ENCODE measurements around the gene TNRC18.
"Not testable (repeated sequence)": the region's sequence is repeated elsewhere in the genome, so short reads cannot be mapped to it uniquely, and the experiment has no call there.

TNRC18 gene

DNA sequence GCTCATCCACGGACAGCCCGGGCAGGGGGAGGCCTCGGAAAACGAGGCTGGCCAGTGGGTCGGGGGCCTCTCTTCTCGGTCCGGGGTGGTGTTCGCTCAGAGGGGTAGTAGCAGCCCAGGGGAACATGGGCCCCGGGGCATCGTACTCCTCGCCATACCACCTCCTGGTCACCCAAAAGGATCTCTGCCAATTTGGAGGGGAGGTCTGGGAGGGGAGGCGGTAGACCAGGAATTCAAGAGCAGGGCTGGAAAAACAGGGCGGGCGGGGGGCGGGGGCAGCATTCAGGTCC is 73.5 kb downstream of the TNRC18 start:
- DNase-seq (ENCODE audit: low spot score) = no peak

DNA sequence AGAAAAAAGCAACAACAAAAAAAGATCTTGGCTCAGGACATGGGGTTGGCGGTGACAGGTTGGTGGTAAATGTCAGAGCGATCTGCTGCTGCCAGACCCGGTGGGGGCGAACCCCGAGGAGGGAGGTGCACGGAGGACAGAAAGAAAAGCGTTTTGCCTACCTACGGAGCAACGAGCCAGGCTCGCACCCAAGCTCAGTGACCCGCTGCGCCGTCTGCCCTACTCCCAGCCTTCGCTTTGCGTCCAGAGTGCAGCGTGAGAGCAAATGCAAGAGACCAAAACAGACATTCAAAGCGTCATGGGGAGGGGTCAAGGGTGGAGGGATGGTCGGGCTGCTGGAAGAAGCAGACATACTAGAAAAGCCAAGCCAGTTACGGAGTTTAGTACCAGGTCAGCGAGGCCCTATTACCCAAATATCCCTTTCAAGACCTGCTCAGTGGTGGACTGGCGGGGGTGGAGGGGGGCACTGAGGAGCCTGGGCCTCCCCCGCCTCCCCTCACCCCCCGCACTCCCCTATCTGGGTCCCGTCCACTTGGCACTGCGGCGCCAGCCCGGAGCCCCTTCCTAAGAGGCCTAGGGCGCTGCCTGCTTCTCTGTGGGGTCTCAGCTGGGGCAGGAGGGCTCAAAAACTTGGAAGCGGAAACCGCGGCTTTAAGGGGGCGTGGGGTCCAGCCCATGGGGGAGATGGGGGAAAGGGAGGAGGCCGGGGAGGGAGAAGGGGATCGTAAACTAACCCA is 74.0 kb downstream of the TNRC18 start:
- no peak for DNase-seq (ENCODE audit: low spot score)

- DNase-seq (ENCODE audit: low spot score) = no peak
Measured at GRCh38 chr7:5349005-5349380, 74.6 kb downstream of the TNRC18 start.

DNA sequence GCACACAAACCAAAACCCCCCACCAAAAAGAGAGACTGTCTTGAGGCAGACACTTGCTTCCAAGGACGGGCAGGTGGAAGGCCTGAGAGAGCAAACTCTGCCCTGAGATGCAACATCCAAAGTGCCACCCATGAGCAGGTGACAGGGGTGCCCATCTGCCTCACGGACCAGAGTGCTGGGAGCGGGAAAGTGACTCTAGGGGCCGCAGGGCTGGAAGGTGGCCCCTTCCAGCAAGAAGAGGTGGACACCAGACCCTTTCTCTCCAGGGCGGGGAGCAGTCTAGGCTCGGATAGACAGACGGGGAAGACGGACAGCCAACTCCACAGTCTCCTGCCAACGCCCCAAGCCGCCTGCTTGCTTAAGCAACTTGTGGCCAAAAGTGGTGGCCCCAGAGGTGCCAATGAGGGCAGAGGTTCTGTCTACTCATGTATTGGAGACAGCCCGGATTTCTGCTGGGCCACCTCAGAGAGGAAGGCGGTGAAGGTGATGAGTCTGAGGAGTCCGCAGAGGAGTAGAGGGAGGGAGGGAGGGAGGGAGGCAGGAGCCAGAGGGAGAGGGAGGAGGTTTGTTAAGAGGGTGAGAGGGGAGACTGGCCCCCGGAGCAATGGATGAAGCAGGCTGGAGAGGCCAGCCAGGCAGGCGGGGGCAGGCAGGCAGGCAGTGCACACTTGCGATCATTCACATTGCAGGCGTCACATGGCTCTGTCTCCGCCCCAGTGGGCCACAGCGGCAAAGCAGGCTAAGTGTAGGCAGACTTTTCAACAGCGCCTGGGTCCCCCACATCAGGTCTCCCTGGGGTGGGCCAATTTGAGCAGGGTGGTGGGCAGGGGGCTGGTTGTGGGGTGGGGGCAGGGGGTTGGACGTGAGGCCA is 75.3 kb downstream of the TNRC18 start:
- DNase-seq (ENCODE audit: low spot score) = no peak

DNA sequence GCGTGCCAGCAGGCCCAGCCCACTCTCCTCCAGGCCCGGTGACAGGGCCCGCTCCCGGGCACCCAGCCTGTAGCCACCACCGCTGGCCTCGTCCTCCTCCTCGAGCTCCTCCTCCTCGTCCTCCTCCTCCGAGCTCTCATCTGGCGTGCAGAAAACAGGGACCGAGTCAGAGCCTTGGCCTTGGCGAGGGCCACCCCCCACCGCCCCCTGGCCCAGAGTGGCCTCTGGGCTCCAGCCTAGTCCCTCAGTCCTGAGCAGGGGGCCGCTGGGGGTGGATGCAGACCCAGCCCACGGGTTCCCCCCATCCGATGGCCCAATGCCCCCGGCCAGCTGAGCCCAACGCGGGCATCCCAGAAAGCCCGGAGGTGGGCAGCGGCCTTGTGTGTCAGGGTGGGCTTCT is 78.0 kb downstream of the TNRC18 start:
- DNase-seq (ENCODE audit: low spot score) = no peak

- DNase-seq (ENCODE audit: low spot score) = no peak
Measured at GRCh38 chr7:5345171-5345570, 78.5 kb downstream of the TNRC18 start.

DNA sequence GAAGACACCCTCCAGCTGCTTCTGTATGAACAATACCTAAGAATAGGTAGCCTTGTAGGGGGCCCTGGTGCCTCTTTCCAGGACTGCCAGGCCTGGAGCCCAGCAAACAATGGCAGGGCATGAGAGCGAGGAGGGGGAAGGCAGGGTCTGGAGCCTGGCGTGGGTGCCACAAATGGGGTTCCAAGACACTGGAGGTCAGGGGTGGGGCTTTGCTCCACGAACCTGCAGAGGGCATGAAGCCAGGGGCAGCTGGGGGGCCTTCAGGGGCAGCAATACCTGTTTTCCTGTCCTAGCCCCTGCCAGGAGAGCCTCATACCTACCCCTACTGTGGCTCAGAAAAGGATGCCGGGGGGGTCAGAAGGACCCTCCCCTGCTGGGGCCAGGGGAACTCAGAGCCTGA is 79.3 kb downstream of the TNRC18 start:
- DNase-seq (ENCODE audit: low spot score) = no peak

DNA sequence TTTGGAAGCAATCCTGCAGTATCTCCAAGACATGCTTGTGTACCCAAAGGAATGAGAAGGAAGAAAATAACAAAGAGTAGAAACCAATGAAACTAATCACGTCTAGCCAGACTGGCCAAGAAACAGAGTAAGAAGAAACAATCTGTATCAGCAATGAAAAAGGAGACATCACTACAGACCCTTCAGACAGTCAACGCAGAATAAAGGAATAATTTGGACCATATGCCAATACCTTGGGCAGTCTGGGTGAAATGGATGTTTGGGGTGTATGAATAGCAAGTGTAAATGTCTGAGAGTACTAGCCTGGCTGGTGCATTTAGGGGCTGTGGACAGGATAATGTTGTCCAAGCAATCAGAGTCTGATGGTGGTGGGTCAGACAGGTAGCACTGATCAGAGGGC is 79.8 kb downstream of the TNRC18 start:
- no peak for DNase-seq (ENCODE audit: low spot score)

GRCh38 chr7:5342631-5343030 is 81.0 kb downstream of the TNRC18 start:
- no peak for DNase-seq (ENCODE audit: low spot score)

DNA sequence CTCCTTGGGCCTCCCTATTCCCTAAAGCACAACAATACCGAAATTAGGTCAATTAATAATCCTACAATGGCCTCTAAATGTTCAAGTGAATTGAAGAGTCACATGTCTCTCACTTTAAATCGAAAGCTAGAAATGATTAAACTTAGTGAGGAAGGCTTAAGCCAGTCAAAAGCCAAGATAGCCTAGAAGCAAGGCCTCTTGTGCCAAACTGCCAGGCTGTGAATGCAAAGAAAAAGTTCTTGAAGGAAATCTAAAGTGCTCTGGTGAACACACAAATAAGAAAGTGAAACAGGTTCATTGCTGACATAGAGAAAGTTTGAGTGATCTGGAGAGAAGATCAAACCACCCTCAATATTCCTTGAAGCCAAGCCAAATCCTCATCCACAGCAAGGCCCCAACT is 83.7 kb downstream of the TNRC18 start:
- no peak for DNase-seq (ENCODE audit: low spot score)

- DNase-seq (ENCODE audit: low spot score) = no peak
Measured at GRCh38 chr7:5337047-5337446, 86.6 kb downstream of the TNRC18 start.

- no peak for DNase-seq (ENCODE audit: low spot score)
Measured at GRCh38 chr7:5334671-5335070, 89.0 kb downstream of the TNRC18 start.

- DNase-seq (ENCODE audit: low spot score) = no peak
Measured at GRCh38 chr7:5333121-5334045, 90.3 kb downstream of the TNRC18 start.

DNA sequence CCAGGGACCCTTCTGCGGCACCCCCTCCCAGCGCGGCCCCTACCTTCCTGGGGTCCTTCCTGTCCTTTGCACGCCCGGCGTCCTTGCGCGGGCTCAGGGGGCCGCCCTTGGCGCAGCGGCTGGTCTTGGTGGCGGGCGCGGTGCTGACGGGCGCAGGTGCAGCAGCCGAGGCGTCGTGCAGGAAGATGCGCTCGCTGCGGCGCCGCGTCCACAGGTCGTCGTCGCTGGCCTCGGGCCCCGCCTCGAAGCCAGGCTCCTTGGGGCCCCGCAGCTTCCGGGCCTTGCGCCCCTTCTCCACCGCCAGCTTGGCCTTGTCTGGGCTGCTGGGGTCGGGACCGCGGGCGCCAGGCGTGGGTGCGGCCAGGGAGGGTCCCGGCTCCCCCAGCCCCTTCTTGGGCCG is 91.1 kb downstream of the TNRC18 start:
- no peak for DNase-seq (ENCODE audit: low spot score)

- no peak for DNase-seq (ENCODE audit: low spot score)
Measured at GRCh38 chr7:5330288-5330687, 93.3 kb downstream of the TNRC18 start.

- DNase-seq (ENCODE audit: low spot score) = no peak
Measured at GRCh38 chr7:5324961-5325360, 98.7 kb downstream of the TNRC18 start.

- DNase-seq (ENCODE audit: low spot score) = not testable (repeated sequence)
Measured at GRCh38 chr7:5323800-5324781, 99.5 kb downstream of the TNRC18 start.

- DNase-seq (ENCODE audit: low spot score) = no peak
Measured at GRCh38 chr7:5322621-5323410, 100.8 kb downstream of the TNRC18 start.

DNA sequence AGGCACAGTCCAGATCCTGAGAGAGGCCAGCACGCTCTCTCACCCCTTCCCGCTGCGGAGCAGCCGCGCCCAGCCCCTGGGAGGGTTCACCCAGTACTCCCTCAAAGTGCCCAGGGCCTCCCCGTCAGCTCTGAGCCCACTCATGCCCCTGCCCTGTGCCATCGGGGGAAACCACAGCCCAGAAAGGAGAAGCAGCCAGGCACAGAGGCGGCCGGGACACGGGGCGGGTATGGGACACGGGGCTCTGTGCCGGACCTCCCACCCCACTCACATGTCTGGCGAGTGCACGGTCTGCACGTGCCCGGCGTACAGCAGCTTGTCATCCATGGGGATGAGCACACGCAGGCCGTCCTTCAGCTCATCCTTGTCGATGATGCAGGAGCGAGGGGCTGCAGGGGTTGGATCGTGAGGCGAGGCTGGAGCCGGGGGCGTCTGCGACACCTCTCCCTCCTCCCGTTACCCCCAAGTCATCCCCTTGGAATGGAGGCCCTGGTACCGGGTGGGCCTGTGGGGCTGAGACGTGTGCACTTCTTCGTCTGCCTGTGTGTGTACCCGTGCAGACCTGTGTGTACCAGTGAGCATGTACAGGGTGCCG is 102.7 kb downstream of the TNRC18 start:
- DNase-seq (ENCODE audit: low spot score) = no peak

- no peak for DNase-seq (ENCODE audit: low spot score)
Measured at GRCh38 chr7:5320391-5320790, 103.2 kb downstream of the TNRC18 start.
